OCI-LY7 (cell line): Measurements from ENCODE around the gene MPRIP. TPM values are rescaled to one million over a fixed set of nuclear protein-coding genes. Genes with fewer than 3 reads are reported as not detected.

Experiments used
- BruUV-seq: library from RNA; stranded (reverse); fragments of 400-500 nt; replicated peaks from 2 replicates; lab custom pipeline; 2021; lab: Mats Ljungman, UMichigan
- CTCF ChIA-PET: fragments of 300-600 bp; sonication (Branson Sonifier 250); formaldehyde crosslinking; loops from one replicate; lab custom pipeline; 2022; ENCODE audit warnings: antibody characterized with exemption; ENCODE audit not compliant: unreplicated experiment; lab: Charles Lee
- POLR2A ChIA-PET: fragments of 300-600 bp; sonication (Branson Sonifier 250); formaldehyde crosslinking; loops from one replicate; lab custom pipeline; 2022; ENCODE audit warnings: antibody characterized with exemption; lab: Charles Lee
- DNase-seq: peaks from one replicate; pipeline ENCODE4 v3.0.0-alpha.2; 2015; ENCODE audit warnings: low spot score
- H2AFZ ChIP-seq: fragments of 200-600 bp; sonication (generic), shearing (Covaris generic); 2 replicates; pipeline ENCODE4 v1.6.1; 2014; ENCODE audit warnings: mild to moderate bottlenecking, antibody characterized with exemption, low read length, moderate library complexity
- H3K27ac ChIP-seq: fragments of 200-600 bp; sonication (generic); 2 replicates; pipeline ENCODE4 v1.5.1; 2014; ENCODE audit warnings: mixed run types, low read depth, mild to moderate bottlenecking, moderate library complexity, low read length, inconsistent platforms; ENCODE audit not compliant: poor library complexity, severe bottlenecking
- H3K36me3 ChIP-seq: fragments of 200-600 bp; sonication (generic); 2 replicates; pipeline ENCODE4 v1.6.1; 2014; ENCODE audit warnings: mild to moderate bottlenecking, antibody characterized with exemption, low read length, moderate library complexity, mixed read lengths; ENCODE audit not compliant: insufficient read depth
- H3K4me1 ChIP-seq: fragments of 200-600 bp; sonication (generic); 2 replicates; pipeline ENCODE4 v1.5.1; 2014; ENCODE audit warnings: mild to moderate bottlenecking, low read length; ENCODE audit not compliant: insufficient read depth, poor library complexity, severe bottlenecking
- H3K4me2 ChIP-seq: fragments of 200-600 bp; sonication (generic); 2 replicates; pipeline ENCODE4 v1.6.1; 2014; ENCODE audit warnings: mild to moderate bottlenecking, low read length
- H3K4me3 ChIP-seq: fragments of 200-600 bp; sonication (generic); 2 replicates; pipeline ENCODE4 v1.5.1; 2014; ENCODE audit warnings: mild to moderate bottlenecking, low read depth, low read length; ENCODE audit not compliant: poor library complexity, severe bottlenecking
- H3K79me2 ChIP-seq: fragments of 200-600 bp; sonication (generic); 2 replicates; pipeline ENCODE4 v1.6.1; 2016; ENCODE audit warnings: low read depth, mild to moderate bottlenecking, low read length, moderate library complexity, mixed read lengths; ENCODE audit not compliant: insufficient read depth
- H3K9me2 ChIP-seq: fragments of 200-600 bp; sonication (generic); 2 replicates; pipeline ENCODE4 v1.6.1; 2016; ENCODE audit warnings: mild to moderate bottlenecking, low read length, mixed read lengths; ENCODE audit not compliant: insufficient read depth
- H3K9me3 ChIP-seq: fragments of 200-600 bp; sonication (generic); 2 replicates; pipeline ENCODE4 v1.6.1; 2014; ENCODE audit warnings: mild to moderate bottlenecking, mixed run types, low read length, mixed read lengths
- H4K20me1 ChIP-seq: fragments of 200-600 bp; sonication (generic); 2 replicates; pipeline ENCODE4 v1.6.1; 2014; ENCODE audit warnings: mild to moderate bottlenecking, antibody characterized with exemption, low read length, moderate library complexity, mixed read lengths; ENCODE audit not compliant: insufficient read depth
- CTCF ChIP-seq: fragments of 200-600 bp; sonication (generic); conservative IDR thresholded peaks from 2 replicates; pipeline ENCODE4 v1.5.1; 2014; ENCODE audit warnings: mild to moderate bottlenecking, antibody characterized with exemption, low read length, moderate library complexity, mixed read lengths
- EZH2phosphoT487 ChIP-seq: fragments of 200-600 bp; sonication (generic); IDR thresholded peaks from 2 replicates; pipeline ENCODE4 v1.6.1; 2018; ENCODE audit warnings: low read depth, borderline replicate concordance, mild to moderate bottlenecking, mixed run types, antibody characterized with exemption, low read length, moderate library complexity, mixed read lengths
- intact Hi-C: fragments of 100-400 bp; cut with micrococcal nuclease; formaldehyde crosslinking; loops from one replicate; pipeline ENCODE4 v1.10.0; 2022; ENCODE audit not compliant: unreplicated experiment
- total RNA-seq, 2 experiments: library from RNA; depleted of rRNA in 1 of 2; stranded (reverse); fragments of >200 nt in 1 of 2; shearing (Covaris generic) in 1 of 2; gene quantifications; 2 replicates each; pipeline ENCODE4 v1.2.3, GENCODE V29; 2014 to 2022

The MPRIP gene
- total RNA-seq, 2 experiments from 2014 or later, result 73.3 to 109 TPM

- Histone ChIP-seq H3K4me3 (no peak overlapping the region), H3K4me1 (no peaks in the 10 kb centered on the region), H2AFZ (no peak overlapping the region), H4K20me1 (no peaks in the 10 kb centered on the region; the same call in 1 of the 2 replicates), H3K4me2 (no peak overlapping the region), H3K27ac (no peak overlapping the region), H3K36me3 (no peaks in the 10 kb centered on the region), H3K9me2 (no peaks in the 10 kb centered on the region), H3K9me3 (no peaks in the 10 kb centered on the region), H3K79me2 (no peaks in the 10 kb centered on the region)
- no peak for DNase-seq
- no peak for TF ChIP-seq EZH2phosphoT487
- TF ChIP-seq CTCF, result no peak
- ChIA-PET CTCF (no interaction called here), POLR2A (no interaction called here)
- intact Hi-C loops, result no loop called here
- no TSS peak for BruUV-seq
Measured at GRCh38 chr17:17080181-17080631, 37.9 kb downstream of the MPRIP start.

- BruUV-seq, result no TSS peak
- Histone ChIP-seq H3K4me1 (no peaks in the 10 kb centered on the region), H4K20me1 (no peaks in the 10 kb centered on the region; the same call in 1 of the 2 replicates), H3K9me2 (no peaks in the 10 kb centered on the region), H3K27ac (no peak overlapping the region), H3K79me2 (no peaks in the 10 kb centered on the region), H3K36me3 (no peaks in the 10 kb centered on the region), H3K4me3 (no peak overlapping the region), H3K9me3 (no peaks in the 10 kb centered on the region), H2AFZ (no peak overlapping the region), H3K4me2 (no peak overlapping the region)
- TF ChIP-seq EZH2phosphoT487 (no peak), CTCF (no peak)
- intact Hi-C loops, result no loop called here
- ChIA-PET CTCF (no interaction called here), POLR2A (no interaction called here)
- no peak for DNase-seq
Measured at GRCh38 chr17:17080781-17081180, 38.5 kb downstream of the MPRIP start.

GRCh38 chr17:17081304-17081940, 39.2 kb downstream of the MPRIP start:
- Histone ChIP-seq H3K9me3 (no peaks in the 10 kb centered on the region), H3K36me3 (no peaks in the 10 kb centered on the region), H4K20me1 (no peaks in the 10 kb centered on the region; the same call in 1 of the 2 replicates), H3K4me3 (no peak overlapping the region), H3K4me1 (no peaks in the 10 kb centered on the region), H3K27ac (no peak overlapping the region), H3K4me2 (no peak overlapping the region), H3K79me2 (no peaks in the 10 kb centered on the region), H2AFZ (no peak overlapping the region), H3K9me2 (no peaks in the 10 kb centered on the region)
- BruUV-seq, result no TSS peak
- no peak for DNase-seq
- ChIA-PET POLR2A (interaction anchor here (0.6 kb wide), 1 partner anchor 39 kb away, joined by 7 read pairs; no protein-coding TSS in a partner anchor), CTCF (no interaction called here)
- TF ChIP-seq CTCF (no peak), EZH2phosphoT487 (no peak)
- intact Hi-C loops, result no loop called here
